ENCODE measurements around the gene TMEM131L. TPM values are rescaled to one million over a fixed set of nuclear protein-coding genes. Genes with fewer than 3 reads are reported as not detected.

TMEM131L gene
- total and polyA plus RNA-seq, 4 donors, result 4.9 to 41.3 (median 12.9) TPM

DNA sequence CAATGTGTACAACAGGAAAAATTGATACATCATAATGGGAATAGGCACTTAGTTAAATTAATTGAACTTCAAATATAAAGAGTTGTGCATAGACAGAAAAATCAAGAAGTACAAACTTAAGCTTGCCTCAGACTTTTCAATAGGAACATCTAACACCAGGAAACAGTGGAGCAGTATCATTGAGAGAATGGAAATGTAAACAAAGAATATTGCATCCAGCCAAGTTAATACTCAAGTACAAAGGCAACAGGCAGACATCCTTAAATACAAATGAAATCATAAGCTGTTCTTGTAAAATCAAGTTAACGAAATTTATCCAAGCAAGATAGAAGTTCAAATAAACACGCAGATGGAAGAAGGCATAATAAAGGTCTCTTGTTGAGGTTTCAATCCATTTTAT, 146.7 kb downstream of the TMEM131L start:
- WGBS, result 96% methylated on average over 2 of the region's 2 CpGs
- no peak overlapping the region for H3K27ac ChIP-seq (ENCODE audit: low read depth in 1 of 2, low read length in 2 of 2)
- H3K9ac ChIP-seq (ENCODE audit: low read depth in 1 of 2, low read length in 2 of 2), result no peak overlapping the region
- no peaks in the 10 kb centered on the region for H3K4me1 ChIP-seq (ENCODE audit: control insufficient read depth in 4 of 4, insufficient read depth in 4 of 4, low read length in 3 of 4)
- H3K36me3 ChIP-seq (ENCODE audit: control insufficient read depth in 4 of 4, insufficient read depth in 3 of 4, low read depth in 1 of 4, low read length in 3 of 4), result peaks cover 2 to 58% (median 36%) of the 10 kb centered on the region in 4 donors
- no peak for DNase-seq (ENCODE audit: low spot score)
- TF ChIP-seq NR2F2 (IDR thresholded peaks at IDR 0.05), result no peak
- peak in 1 of 2 donors; percentile 19 for TF ChIP-seq JUND (IDR thresholded peaks at IDR 0.05)
- no peak for TF ChIP-seq RAD21 (IDR thresholded peaks at IDR 0.05)
- no peaks in the 10 kb centered on the region for H3K27me3 ChIP-seq (ENCODE audit: control insufficient read depth in 4 of 4, insufficient read depth in 4 of 4, low read length in 3 of 4)
- H3K9me3 ChIP-seq (ENCODE audit: control insufficient read depth in 4 of 4, low read length in 3 of 4), result no peaks in the 10 kb centered on the region
- no peak overlapping the region for H3K4me3 ChIP-seq (ENCODE audit: low read depth in 1 of 3, low read length in 3 of 3)

DNA sequence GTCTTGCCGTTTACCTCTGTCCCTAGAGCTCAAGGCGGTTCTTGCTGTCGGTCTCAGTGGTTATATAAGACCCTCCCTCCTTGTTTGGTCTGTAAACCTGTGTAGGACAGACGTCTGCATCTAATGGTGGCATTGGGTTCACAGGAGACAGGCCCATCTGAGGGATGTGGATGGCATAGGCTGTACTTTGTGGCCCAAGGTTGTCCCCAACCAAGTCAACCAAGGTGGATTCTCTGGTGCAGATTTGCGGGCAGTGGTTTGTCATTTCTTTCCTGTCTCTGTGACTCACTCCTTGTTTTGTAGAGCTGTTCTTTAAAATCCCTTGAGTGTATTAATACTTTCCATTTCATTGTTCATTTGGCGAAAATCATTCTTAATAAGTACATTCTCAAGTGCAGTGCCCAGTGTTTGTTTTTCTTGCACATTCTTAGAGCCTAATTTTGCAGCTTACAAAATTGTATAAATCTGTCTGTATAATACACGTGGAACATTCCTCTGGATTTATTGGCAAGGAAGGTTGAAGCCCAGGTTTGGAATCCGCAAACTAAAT, 149.9 kb downstream of the TMEM131L start:
- Histone ChIP-seq H3K36me3 (ENCODE audit: control insufficient read depth in 4 of 4, insufficient read depth in 3 of 4, low read depth in 1 of 4, low read length in 3 of 4) (peaks cover 3 to 77% (median 51%) of the 10 kb centered on the region in 4 donors), H3K27ac (ENCODE audit: low read depth in 1 of 2, low read length in 2 of 2) (no peak overlapping the region), H3K27me3 (ENCODE audit: control insufficient read depth in 4 of 4, insufficient read depth in 4 of 4, low read length in 3 of 4) (no peaks in the 10 kb centered on the region), H3K9me3 (ENCODE audit: control insufficient read depth in 4 of 4, low read length in 3 of 4) (no peaks in the 10 kb centered on the region), H3K4me3 (ENCODE audit: low read depth in 1 of 3, low read length in 3 of 3) (no peak overlapping the region), H3K4me1 (ENCODE audit: control insufficient read depth in 4 of 4, insufficient read depth in 4 of 4, low read length in 3 of 4) (no peaks in the 10 kb centered on the region), H3K9ac (ENCODE audit: low read depth in 1 of 2, low read length in 2 of 2) (no peak overlapping the region)
- no peak for DNase-seq (ENCODE audit: low spot score)
- 93% methylated on average over 8 of the region's 8 CpGs for WGBS
- TF ChIP-seq JUND (IDR thresholded peaks at IDR 0.05), result no peak
- no peak for TF ChIP-seq YY1 (IDR thresholded peaks at IDR 0.05)
- no peak for TF ChIP-seq SP1 (IDR thresholded peaks at IDR 0.05)
- TF ChIP-seq FOXA2 (IDR thresholded peaks at IDR 0.05), result no peak
- no peak for TF ChIP-seq RXRA (IDR thresholded peaks at IDR 0.05)
- TF ChIP-seq, protein P1, sequence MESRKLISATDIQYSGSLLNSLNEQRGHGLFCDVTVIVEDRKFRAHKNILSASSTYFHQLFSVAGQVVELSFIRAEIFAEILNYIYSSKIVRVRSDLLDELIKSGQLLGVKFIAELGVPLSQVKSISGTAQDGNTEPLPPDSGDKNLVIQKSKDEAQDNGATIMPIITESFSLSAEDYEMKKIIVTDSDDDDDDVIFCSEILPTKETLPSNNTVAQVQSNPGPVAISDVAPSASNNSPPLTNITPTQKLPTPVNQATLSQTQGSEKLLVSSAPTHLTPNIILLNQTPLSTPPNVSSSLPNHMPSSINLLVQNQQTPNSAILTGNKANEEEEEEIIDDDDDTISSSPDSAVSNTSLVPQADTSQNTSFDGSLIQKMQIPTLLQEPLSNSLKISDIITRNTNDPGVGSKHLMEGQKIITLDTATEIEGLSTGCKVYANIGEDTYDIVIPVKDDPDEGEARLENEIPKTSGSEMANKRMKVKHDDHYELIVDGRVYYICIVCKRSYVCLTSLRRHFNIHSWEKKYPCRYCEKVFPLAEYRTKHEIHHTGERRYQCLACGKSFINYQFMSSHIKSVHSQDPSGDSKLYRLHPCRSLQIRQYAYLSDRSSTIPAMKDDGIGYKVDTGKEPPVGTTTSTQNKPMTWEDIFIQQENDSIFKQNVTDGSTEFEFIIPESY (IDR thresholded peaks at IDR 0.05), result no peak
- no peak for TF ChIP-seq HNF4G (IDR thresholded peaks at IDR 0.05)
- no peak for TF ChIP-seq GABPA (IDR thresholded peaks at IDR 0.05 in 1 of 2, conservative IDR thresholded peaks at IDR 0.05 in 1 of 2)
- TF ChIP-seq FOXA1 (IDR thresholded peaks at IDR 0.05), result no peak
- TF ChIP-seq, protein P2, sequence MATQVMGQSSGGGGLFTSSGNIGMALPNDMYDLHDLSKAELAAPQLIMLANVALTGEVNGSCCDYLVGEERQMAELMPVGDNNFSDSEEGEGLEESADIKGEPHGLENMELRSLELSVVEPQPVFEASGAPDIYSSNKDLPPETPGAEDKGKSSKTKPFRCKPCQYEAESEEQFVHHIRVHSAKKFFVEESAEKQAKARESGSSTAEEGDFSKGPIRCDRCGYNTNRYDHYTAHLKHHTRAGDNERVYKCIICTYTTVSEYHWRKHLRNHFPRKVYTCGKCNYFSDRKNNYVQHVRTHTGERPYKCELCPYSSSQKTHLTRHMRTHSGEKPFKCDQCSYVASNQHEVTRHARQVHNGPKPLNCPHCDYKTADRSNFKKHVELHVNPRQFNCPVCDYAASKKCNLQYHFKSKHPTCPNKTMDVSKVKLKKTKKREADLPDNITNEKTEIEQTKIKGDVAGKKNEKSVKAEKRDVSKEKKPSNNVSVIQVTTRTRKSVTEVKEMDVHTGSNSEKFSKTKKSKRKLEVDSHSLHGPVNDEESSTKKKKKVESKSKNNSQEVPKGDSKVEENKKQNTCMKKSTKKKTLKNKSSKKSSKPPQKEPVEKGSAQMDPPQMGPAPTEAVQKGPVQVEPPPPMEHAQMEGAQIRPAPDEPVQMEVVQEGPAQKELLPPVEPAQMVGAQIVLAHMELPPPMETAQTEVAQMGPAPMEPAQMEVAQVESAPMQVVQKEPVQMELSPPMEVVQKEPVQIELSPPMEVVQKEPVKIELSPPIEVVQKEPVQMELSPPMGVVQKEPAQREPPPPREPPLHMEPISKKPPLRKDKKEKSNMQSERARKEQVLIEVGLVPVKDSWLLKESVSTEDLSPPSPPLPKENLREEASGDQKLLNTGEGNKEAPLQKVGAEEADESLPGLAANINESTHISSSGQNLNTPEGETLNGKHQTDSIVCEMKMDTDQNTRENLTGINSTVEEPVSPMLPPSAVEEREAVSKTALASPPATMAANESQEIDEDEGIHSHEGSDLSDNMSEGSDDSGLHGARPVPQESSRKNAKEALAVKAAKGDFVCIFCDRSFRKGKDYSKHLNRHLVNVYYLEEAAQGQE (IDR thresholded peaks at IDR 0.05), result no peak
- no peak for TF ChIP-seq RAD21 (IDR thresholded peaks at IDR 0.05)
- no peak for TF ChIP-seq TAF1 (conservative IDR thresholded peaks at IDR 0.05)
- no peak for TF ChIP-seq HNF4A (conservative IDR thresholded peaks at IDR 0.05)
- TF ChIP-seq NR2F2 (IDR thresholded peaks at IDR 0.05), result no peak
- TF ChIP-seq, protein P3, sequence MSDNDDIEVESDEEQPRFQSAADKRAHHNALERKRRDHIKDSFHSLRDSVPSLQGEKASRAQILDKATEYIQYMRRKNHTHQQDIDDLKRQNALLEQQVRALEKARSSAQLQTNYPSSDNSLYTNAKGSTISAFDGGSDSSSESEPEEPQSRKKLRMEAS (IDR thresholded peaks at IDR 0.05), result no peak
- TF ChIP-seq EGR1 (IDR thresholded peaks at IDR 0.05; ENCODE audit: low read depth in 2 of 2), result no peak
- TF ChIP-seq, protein P4, sequence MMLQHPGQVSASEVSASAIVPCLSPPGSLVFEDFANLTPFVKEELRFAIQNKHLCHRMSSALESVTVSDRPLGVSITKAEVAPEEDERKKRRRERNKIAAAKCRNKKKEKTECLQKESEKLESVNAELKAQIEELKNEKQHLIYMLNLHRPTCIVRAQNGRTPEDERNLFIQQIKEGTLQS (IDR thresholded peaks at IDR 0.05), result no peak
- TF ChIP-seq, protein P5, sequence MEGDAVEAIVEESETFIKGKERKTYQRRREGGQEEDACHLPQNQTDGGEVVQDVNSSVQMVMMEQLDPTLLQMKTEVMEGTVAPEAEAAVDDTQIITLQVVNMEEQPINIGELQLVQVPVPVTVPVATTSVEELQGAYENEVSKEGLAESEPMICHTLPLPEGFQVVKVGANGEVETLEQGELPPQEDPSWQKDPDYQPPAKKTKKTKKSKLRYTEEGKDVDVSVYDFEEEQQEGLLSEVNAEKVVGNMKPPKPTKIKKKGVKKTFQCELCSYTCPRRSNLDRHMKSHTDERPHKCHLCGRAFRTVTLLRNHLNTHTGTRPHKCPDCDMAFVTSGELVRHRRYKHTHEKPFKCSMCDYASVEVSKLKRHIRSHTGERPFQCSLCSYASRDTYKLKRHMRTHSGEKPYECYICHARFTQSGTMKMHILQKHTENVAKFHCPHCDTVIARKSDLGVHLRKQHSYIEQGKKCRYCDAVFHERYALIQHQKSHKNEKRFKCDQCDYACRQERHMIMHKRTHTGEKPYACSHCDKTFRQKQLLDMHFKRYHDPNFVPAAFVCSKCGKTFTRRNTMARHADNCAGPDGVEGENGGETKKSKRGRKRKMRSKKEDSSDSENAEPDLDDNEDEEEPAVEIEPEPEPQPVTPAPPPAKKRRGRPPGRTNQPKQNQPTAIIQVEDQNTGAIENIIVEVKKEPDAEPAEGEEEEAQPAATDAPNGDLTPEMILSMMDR (IDR thresholded peaks at IDR 0.05; ENCODE audit: low read depth, low read length, missing input control), result no peak
